ENCODE data around the gene IMMP2L.

IMMP2L gene

GRCh38 chr7:110772615-110773014 lies 789.7 kb downstream of the IMMP2L start:
- no peak overlapping the region for H3K4me3 ChIP-seq (ENCODE audit: low read length)
- TF ChIP-seq ZNF274 (IDR thresholded peaks at IDR 0.05; ENCODE audit: low read depth, low read length) = no peak

- TF ChIP-seq ZNF274 (IDR thresholded peaks at IDR 0.05; ENCODE audit: low read depth, low read length) = no peak
- no peak overlapping the region for H3K4me3 ChIP-seq (ENCODE audit: low read length)
Observed at GRCh38 chr7:110771717-110772116, 790.6 kb downstream of the IMMP2L start.

- TF ChIP-seq ZNF274 (IDR thresholded peaks at IDR 0.05; ENCODE audit: low read depth, low read length) = no peak
- no peak overlapping the region for H3K4me3 ChIP-seq (ENCODE audit: low read length)
Observed at GRCh38 chr7:110767550-110768110, 794.7 kb downstream of the IMMP2L start.

DNA sequence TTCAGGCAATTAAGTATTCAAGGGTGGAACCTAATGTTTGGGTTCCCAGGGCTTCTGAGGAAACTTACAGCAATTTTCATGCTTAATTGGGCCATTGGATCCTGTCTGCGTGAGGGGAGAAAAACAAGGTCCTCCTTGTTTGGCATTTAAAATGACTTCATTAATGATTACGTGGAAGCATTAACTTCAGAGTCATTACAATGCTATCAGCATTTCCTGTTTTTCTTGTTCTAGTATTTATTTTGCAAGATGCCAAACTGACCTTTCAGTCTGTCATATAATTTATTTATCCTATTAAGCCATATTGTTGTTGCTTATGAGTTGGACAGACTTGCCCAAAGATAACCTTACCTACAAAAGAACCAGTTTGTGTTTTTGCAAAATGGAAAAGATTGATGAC lies 795.4 kb downstream of the IMMP2L start:
- H3K4me3 ChIP-seq (ENCODE audit: low read length) = no peak overlapping the region
- TF ChIP-seq ZNF274 (IDR thresholded peaks at IDR 0.05; ENCODE audit: low read depth, low read length) = no peak

GRCh38 chr7:110764852-110765251 lies 797.4 kb downstream of the IMMP2L start:
- H3K4me3 ChIP-seq (ENCODE audit: low read length) = no peak overlapping the region
- no peak for TF ChIP-seq ZNF274 (IDR thresholded peaks at IDR 0.05; ENCODE audit: low read depth, low read length)

DNA sequence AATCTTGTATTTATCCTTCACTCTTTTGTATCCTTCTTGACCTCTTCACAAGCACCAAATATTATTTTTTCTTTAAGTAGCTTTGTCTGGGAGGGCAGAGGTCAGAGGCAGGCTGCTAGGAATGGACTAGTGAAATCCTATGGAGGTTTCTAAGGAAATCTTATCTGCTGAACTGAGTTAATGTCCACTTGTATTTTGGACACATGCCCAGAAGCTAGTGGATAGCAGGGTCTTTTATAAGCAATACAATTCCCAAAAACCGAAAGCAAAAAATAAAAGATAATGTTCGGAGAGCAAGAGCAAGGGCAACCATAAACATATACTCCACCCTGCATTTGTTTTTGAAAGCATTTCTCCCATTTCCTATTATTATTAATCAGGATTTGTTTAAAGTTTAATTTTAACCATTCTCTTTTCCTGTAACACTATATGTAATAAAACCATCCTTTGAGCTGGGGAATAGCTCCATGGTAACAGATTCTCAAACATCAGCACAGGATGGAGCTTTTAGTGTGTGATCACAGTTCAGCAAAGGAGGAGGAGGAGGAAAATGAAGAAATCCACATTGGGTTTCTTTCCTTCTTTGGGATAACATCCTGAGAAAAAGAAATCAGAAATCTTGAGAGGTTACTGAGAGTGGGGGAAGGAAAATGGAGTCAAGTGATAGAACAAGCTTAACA lies 799.6 kb downstream of the IMMP2L start:
- no peak for TF ChIP-seq ZNF274 (IDR thresholded peaks at IDR 0.05; ENCODE audit: low read depth, low read length)
- no peak overlapping the region for H3K4me3 ChIP-seq (ENCODE audit: low read length)

- TF ChIP-seq ZNF274 (IDR thresholded peaks at IDR 0.05; ENCODE audit: low read depth, low read length) = no peak
- H3K4me3 ChIP-seq (ENCODE audit: low read length) = no peak overlapping the region
Observed at GRCh38 chr7:110760341-110760740, 802.0 kb downstream of the IMMP2L start.

DNA sequence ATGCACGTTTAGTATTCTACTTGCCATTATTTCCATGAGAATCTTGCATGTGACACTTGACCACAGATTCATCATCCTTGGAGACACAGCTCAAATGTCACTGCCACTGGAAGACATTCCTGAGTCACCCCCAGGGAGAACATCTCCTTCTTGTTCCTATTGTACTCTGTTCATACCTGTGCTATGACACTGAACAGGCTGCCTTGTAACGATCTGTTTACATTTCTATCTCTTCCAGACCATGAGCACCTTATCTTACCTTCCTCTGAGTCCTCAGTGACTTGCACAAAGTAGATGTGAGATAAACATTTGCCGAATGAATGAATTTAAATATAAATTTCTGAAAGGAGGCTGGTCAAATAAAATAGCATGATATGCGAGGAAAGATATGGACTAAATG lies 803.2 kb downstream of the IMMP2L start:
- no peak for TF ChIP-seq ZNF274 (IDR thresholded peaks at IDR 0.05; ENCODE audit: low read depth, low read length)
- H3K4me3 ChIP-seq (ENCODE audit: low read length) = no peak overlapping the region

- TF ChIP-seq ZNF274 (IDR thresholded peaks at IDR 0.05; ENCODE audit: low read depth, low read length) = no peak
- H3K4me3 ChIP-seq (ENCODE audit: low read length) = no peak overlapping the region
Observed at GRCh38 chr7:110754649-110755048, 807.6 kb downstream of the IMMP2L start.

GRCh38 chr7:110750931-110751605 lies 811.2 kb downstream of the IMMP2L start:
- no peak overlapping the region for H3K4me3 ChIP-seq (ENCODE audit: low read length)
- TF ChIP-seq ZNF274 (IDR thresholded peaks at IDR 0.05; ENCODE audit: low read depth, low read length) = no peak

- TF ChIP-seq ZNF274 (IDR thresholded peaks at IDR 0.05; ENCODE audit: low read depth, low read length) = no peak
- no peak overlapping the region for H3K4me3 ChIP-seq (ENCODE audit: low read length)
Observed at GRCh38 chr7:110733221-110733620, 829.1 kb downstream of the IMMP2L start.

DNA sequence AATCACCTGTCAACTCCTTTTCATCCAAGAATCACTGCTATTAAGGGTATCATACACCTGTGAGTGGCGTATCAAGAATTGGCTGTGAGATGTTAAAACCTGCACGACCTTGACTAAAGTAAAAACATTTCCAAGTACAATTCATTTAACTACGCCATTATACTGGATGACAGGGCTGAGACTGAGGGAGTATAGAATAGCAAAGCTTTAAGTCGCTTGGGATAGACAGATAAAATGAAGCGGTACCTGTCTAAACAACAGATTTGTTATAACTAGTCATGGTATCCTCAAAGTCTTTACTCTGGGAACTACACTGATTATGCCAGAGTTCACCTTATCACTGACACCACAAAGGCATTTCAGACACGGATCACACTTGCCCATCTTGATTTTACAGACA lies 837.5 kb downstream of the IMMP2L start:
- TF ChIP-seq ZNF274 (IDR thresholded peaks at IDR 0.05; ENCODE audit: low read depth, low read length) = no peak
- H3K4me3 ChIP-seq (ENCODE audit: low read length) = no peak overlapping the region

GRCh38 chr7:110721395-110721794 lies 840.9 kb downstream of the IMMP2L start:
- TF ChIP-seq ZNF274 (IDR thresholded peaks at IDR 0.05; ENCODE audit: low read depth, low read length) = no peak
- no peak overlapping the region for H3K4me3 ChIP-seq (ENCODE audit: low read length)

- TF ChIP-seq ZNF274 (IDR thresholded peaks at IDR 0.05; ENCODE audit: low read depth, low read length) = no peak
Observed at GRCh38 chr7:110720626-110721025, 841.7 kb downstream of the IMMP2L start.

DNA sequence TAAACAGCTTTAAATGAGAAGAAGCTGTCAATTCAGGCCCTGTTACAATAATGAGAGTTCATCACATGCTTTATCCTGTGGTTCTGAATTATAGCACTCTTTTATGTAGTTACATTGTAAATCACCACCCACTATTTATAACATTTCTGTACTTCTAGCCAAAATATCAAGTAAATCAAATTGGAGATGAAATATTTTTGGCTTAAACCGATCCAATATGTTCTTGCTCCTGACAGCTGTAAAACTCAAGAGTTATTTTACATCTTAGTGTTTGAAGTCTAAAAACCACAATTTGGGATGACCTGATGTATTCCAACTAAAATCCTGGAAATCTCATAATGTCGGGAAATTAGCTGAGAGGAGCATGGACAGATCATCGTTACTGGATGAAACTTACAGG lies 842.6 kb downstream of the IMMP2L start:
- TF ChIP-seq ZNF274 (IDR thresholded peaks at IDR 0.05; ENCODE audit: low read depth, low read length) = no peak
- no peak overlapping the region for H3K4me3 ChIP-seq (ENCODE audit: low read length)

More at GRCh38 chr7:110720626-110721025, 841.7 kb downstream of the IMMP2L start:
- H3K4me3 ChIP-seq (ENCODE audit: low read length) = no peak overlapping the region

Data from GM08714 (cell line).